CMK (cell line): ENCODE data around the gene YDJC.
A peak's percentile ranks its signal among the peaks of the same experiment; 100 is the strongest.
"Not testable (repeated sequence)": the region's sequence is repeated elsewhere in the genome, so short reads cannot be mapped to it uniquely, and the experiment has no call there.

ENCODE experiments used
- DNase-seq: peaks from one replicate; pipeline ENCODE4 v3.0.0-alpha.2; 2010; ENCODE audit warnings: low read depth

Gene YDJC

GRCh38 chr22:21632237-21632895 is 2.5 kb upstream of the YDJC start, which contains the start of gene CCDC116:
Gene CCDC116 (plus strand): TSS chr22:21632760. CDS start chr22:21633182, 422 bp downstream.
- DNase-seq = peak; percentile 82

GRCh38 chr22:21631025-21631424 is 1.2 kb upstream of the YDJC start:
- no peak for DNase-seq

DNA sequence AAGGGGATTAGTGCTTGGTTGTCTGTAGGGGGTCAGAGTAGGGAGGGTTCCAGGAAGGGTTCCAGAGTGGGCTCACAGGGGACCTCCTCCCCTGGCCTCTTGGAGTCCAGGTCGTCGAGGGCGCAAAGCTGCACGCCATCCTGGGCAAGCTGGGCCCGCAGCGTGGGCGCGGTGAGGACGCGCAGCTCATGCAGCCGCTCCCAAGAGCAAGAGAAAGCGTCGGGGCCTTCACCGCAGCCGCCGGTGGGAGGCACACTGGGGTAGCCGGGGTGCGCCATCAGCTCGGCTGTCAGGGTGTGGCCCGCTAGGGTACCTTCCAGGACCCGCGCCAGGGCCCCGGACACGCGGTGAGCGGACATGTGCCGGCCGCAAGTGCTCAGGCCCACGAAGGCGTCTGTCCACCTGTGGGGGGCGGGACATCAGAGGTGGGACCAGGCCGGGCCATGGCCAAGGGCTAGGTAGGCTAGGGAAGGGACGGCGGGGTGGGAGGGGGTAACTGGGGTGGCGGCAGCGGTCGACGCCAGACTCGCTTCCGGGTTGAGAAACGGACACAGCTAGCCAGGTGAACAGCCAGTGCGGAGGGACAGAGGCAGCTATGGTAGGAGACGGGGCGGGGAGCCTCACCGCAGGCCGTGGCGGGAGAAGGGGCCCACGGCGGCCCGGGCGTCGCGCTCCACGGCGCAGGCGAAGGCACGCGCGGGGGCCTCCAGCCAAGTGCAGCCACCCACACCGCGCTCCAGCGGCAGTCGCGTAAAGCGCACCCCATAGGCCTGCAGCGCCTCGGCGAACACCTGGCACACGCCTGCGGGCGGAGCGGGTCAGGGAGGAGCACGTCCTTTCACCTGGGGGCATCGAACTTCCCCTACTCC is 1.2 kb downstream of the YDJC start:
- no peak for DNase-seq

DNA sequence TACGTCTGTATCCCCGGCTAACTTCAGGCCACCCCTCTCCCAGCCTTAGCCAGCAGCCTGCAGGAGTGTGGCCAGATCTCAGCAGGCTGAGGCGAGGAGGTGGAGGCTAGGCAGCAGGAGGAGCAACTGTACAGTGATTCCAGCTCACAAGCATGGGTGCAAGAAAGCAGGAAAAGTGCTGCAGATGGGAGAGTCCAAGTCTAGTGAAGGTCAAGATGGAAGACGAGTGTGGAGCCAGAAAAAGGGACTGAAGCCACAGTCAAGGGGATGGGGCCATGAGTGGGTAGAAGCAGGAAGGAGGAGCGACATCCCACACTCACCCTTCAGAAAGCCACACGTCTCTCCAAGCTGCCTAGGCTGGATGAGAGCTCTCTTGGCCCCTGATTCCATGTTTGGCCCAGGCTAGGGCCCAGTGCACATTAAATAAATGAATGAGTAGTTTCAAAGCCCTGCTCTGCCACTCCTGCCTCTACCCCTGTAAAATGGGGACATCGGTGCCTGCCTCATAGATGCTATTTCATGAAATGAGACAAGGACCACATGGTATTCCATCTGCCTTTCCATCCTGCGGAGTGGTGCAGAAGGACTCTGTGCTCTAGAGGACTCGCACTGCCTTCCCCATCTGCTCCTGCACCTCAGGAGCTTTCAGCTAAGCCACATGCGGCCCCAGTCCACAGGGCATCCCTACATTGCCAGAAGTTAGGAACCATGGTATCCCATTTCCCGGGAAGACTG is 2.9 kb downstream of the YDJC start:
- DNase-seq = no peak

DNA sequence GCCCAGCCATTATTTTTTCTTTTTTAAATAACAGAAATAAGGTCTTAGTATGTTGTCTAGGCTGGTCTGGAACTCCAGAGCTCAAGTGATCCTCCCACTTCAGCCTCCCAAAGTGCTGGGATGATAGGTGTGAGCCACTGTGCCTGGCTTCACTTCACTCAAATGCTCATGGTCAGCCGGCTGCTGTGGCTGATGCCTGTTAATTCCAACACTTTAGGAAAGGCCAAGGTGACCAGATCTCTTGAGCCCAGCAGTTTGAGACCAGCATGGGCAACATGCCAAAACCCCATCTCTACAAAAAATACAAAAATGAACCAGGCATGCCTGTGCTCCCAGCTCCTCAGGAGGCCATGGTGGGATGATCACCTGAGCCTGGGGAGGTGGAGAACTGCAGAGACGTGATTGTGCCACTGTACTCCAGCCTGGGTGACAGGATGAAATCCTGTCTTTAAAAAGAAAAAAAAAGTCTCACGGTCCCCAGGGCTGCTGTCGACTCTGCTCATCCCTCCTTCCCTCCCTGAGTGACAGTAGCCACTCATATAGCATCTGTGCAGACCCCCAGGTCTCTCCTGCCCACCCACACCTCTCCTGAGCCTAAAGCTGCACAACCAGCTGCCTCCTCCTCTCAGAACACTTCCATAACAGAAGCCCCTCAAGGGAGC is 3.6 kb downstream of the YDJC start:
- DNase-seq = no peak

GRCh38 chr22:21624880-21625791 is 4.7 kb downstream of the YDJC start:
- no peak for DNase-seq

- no peak for DNase-seq
These were observed 5.5 kb downstream of the YDJC start for GRCh38 chr22:21624120-21624879.

- DNase-seq = no peak
These were observed 6.2 kb downstream of the YDJC start for GRCh38 chr22:21623648-21623970.

DNA sequence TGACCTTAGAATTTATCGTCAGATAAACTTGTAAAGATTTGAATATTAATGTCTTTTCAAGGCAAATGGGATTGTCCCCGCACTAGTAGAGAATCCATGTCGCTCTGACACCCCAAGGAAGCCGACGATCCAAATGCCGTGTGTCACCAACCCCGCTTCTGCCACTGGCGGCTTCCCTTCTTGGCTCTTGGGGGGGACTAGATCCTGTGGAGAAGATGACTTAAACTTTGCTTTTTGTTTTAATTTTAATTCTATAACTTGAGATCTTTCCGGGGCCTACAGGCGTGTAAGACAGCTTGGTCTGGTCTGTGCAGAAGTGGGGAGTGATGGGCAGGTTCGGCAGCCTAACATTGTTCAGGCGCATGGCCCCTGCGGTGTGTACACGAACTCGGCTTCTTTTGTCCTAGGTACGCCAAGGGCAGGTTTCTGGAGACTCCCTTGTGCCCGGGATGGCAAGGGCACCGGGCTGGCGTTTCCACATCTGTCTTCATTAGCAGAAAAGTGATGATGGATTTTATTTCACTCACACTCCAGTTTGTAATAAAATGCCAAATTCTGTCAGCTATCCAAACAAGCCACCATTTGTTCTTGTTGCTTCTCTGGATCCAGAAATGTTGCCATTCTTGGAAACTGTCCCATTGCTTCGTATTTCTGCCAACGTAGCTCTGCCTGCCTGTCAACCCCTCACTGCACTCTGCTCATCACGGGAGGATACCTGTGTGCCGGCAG is 6.7 kb downstream of the YDJC start:
- DNase-seq = no peak

DNA sequence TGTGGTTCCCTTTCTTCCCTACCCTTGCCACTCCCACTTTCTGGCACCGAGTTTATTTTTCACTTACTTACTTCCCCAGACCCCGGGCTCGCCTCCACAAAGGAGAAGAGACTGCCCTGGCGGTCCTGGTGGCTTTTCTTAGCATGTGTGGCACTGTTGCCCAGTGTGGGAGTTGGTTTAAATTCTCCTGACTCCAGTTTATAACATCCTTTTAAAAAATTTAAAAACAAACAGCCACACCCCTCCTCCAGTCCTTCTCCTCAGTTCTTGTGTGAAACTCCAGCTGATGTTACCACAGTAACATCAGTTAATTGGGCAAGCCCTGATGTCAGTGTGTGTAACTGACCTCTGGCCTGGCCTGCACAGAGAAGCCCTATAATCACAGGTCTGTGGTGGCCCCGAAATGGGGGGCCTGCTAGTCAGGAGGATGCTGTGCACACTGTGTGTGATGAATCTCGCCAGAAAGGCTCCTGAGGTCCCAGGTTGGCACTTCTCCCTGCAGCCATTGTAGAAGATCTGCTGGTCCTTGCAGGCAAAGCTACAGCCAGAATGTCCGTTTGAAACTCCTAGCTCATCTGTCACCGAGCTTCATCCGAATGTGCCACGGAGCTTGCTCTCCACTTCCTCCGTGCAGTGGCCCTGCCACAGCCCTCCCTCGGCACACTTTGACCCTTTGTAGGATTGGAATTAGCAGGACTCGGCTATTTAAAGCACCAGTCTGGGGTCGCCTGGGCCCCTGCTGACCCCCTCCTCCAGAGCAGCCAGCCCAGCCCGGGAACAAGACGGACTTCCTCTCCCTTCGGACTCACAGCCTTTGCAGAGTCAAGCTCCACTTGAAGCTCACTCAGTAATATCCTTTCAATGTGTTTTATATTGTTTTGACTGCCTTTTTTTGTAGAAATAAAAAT is 7.6 kb downstream of the YDJC start:
- DNase-seq = no peak

DNA sequence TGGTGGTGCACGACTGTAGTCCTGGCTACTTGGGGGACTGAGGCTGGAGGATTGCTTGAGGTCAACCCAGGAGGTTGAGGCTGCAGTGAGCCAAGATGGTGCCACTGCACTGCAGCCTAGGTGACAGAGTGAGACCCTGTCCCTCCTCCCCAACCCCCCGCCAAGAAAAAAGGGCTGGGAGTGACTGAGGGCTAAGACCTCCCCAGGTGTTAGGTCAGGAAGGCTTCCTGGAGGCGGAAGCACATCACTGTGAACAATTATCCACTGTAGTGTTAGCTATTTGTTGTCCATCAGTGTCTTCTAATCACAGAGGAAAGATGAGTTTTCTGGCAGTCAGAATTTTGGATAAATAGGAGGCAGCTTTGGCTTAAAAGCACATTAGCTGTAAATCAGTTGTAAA is 8.8 kb downstream of the YDJC start:
- no peak for DNase-seq

DNA sequence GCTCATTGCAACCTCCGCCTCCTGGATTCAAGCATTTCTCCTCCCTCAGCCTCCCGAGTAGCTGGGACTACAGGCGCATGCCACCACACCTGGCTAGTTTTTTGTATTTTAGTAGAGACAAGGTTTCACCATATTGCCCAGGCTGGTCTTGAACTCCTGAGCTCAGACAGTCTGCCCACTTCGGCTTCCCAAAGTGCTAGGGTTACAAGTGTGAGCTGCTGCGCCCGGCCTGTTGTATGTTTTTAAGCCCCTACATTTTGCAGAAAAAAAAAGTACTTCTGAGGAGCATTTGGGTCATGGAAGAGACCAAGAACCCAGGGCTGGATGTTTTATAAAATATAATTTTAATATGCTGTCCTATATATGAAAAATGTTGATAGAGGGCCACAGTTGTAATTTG is 12.5 kb downstream of the YDJC start:
- not testable (repeated sequence) for DNase-seq

DNA sequence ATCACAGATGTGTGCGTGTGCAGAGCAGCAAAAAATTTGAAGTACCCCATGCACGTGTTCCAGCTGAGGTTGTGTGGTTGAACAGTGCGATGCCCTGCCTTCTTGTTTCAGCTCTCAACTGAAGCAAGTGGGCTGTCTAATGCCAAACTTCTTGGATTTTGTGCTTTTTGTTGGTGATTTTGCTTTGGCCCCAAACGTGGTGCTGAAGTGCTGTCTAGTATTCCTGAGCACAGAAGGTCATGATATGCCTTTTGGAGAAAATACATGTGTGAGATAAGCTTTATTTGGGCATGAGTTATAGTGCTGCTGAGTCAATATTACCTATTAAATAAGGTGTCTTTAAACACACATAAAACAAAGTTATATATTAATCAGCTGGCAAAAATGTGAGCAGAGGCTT is 14.1 kb downstream of the YDJC start:
- no peak for DNase-seq

DNA sequence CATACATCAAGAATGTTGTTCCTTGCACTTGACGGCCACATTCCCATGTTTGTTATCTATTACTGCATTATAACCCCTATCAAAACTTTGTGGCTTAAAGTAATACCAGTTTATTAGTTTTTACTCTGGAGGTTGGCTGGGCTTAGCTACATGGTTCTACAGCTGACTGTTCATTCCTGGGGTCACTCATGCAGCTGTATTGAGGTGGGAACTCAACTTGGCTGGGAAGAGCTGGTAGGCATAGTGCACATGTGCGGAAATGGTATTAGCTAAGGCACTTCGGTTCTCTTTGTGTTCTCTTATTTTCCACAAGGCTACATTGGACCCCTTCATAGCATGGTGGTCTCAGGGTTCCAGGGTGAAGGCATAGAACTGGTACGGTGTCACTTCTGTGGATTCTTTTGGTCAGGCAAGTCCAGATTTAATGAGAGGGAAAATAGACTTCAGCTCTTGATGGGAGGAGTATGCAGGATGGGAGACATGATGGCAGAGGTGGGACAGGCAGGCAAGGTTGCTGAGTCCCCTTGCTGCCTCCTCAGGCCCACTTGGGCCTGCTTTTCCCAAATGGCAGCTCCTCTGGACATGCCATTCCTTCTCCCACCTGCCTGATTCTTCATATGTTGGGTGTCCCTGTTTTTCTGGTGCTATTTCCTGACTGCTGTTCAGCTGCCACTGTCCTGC is 16.1 kb downstream of the YDJC start:
- DNase-seq = no peak

GRCh38 chr22:21612858-21613257 is 17.0 kb downstream of the YDJC start:
- no peak for DNase-seq

DNA sequence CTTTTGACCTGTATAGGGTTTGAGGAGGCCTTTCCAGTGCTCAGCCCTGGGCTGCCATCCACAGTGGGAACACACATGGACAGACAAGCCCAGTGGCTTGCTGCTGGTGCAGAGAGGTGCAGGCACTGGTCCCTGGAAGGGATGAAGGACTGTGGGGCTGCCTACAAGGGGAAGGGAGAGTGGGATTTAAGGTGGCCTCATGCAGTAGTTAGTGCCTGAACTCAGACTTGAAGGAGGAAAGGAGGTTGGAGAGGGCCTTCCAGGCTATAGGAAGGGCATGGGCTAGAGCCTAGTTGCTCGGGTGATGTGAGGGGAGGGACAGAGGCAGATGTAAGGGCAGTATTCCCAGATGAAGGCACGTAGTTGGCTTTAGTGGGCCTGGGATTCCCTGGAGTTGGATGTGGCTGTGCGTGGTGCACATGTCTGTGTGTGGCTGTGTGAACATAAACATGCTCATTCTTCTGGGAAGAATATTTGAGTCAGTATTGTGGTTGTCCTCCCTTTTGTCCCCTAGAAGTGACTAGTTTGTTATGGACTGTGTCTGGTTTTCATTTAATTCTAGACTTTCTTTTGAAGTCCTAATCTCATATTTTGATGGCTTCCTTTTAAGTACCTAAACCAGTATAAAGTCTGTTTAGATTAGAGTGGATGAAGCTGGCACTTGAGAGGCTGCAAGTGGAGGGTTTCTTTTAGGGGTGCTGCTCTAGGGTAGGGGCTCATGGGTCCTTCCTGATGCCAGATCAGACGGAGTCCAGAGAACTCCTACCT is 18.4 kb downstream of the YDJC start:
- no peak for DNase-seq

GRCh38 chr22:21609556-21610157 is 20.2 kb downstream of the YDJC start:
- not testable (repeated sequence) for DNase-seq
